ENCODE measurements around the gene ALOX15B. TPM values are rescaled to one million over a fixed set of nuclear protein-coding genes. Genes with fewer than 3 reads are reported as not detected.

The ALOX15B gene
- total and polyA plus RNA-seq, 2 of the 13 experiments (the other 11 are each of a cell fraction or from before 2014, with no cell fraction given), result not detected

DNA sequence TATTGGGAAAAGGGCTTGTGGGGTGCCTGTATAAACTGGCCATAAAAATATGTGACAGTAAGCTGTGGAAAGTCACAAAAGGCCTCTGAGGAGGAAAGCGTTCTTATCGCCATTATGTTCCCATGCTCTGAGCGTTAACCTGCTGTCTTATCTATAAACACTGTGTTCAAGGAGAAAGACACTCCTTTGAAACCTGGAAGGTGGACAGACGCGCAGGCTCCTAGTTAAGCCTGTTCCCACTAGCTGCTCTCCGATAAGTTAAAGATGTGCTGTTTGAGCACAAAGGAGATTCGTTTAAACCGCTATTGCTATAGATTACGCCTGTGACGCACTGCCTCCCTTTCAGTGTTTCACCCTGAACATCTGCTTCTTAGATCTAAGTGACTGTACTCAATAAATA lies 43.4 kb downstream of the ALOX15B start:
- ChIA-PET POLR2A (no interaction called here), CTCF (ENCODE audit: low intra/inter-chr PET ratio, low total read pairs) (interaction anchor here (1.3 kb wide), 1 partner anchor 28 kb away, joined by 4 read pairs; no protein-coding TSS in a partner anchor)
- Histone ChIP-seq H3K36me3 (replicated peaks in 1 of 2; ENCODE audit: control insufficient read depth in 1 of 2, insufficient read depth in 2 of 2, low read length in 2 of 2) (no peaks in the 10 kb centered on the region), H3K27me3 (ENCODE audit: control insufficient read depth in 1 of 2, insufficient read depth in 2 of 2, low read length in 2 of 2) (peaks cover 7 to 46% of the 10 kb centered on the region in 2 experiments; a peak in 4 of 5 replicates), H3K4me3 (replicated peaks in 1 of 3; ENCODE audit: insufficient read depth in 1 of 3, low read depth in 2 of 3, low read length in 3 of 3) (no peak overlapping the region), H3K79me2 (ENCODE audit: insufficient read depth, low read length) (no peaks in the 10 kb centered on the region), H2AFZ (ENCODE audit: low read length) (no peak overlapping the region), H3K9ac (ENCODE audit: insufficient read depth, low read depth, low read length) (no peak overlapping the region), H3K9me3 (ENCODE audit: low read length) (no peaks in the 10 kb centered on the region), H3K4me1 (ENCODE audit: insufficient read depth, low read length) (peaks cover 24% of the 10 kb centered on the region), H3K27ac (ENCODE audit: extremely low read length, insufficient read depth, low read length) (no peak overlapping the region), H3K4me2 (ENCODE audit: low read depth, low read length) (no peak overlapping the region), H4K20me1 (ENCODE audit: insufficient read depth, low read length) (no peaks in the 10 kb centered on the region)
- TF ChIP-seq PHF20 (CRISPR knock-in tag; IDR thresholded peaks at IDR 0.05), result no peak
- BruUV-seq (replicated peaks), result no TSS peak
- DNase-seq (ENCODE audit: low spot score) (no peak), ATAC-seq (no peak), FAIRE-seq (no peak)
- in situ Hi-C loops (cut with HindIII; ENCODE audit: extremely low pct_ligation_motif_present, low pct_unique_long_range_greater_than_20kb) (no loop called here), intact Hi-C loops (cut with micrococcal nuclease; ENCODE audit: unreplicated experiment) (loop anchor here (5.0 kb wide), 1 partner anchor 35 kb away; the partner anchor contains the start of gene ALOXE3)
- 87% methylated on average over 10 of the region's 10 CpGs for WGBS (ENCODE audit: low lambda C conversion rate)

DNA sequence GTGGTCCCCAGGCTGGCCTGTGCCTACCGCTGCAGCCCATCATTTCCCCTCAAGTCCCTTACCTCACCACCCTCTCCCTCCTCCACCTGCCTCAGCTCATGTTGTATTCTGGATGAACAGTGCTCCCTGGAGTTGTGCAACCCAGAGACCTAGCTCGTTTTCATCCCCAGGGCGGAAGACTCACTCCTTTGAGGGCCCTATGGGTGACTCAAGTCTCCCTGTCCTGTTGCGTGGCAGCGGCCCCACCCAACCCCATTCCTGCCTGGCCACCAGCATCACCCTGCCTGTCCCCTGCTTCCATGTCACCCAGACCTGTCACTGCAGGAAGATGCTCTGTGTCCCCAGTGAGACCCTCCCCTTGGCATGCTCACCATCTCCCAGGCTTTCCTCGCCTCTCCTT lies 45.4 kb downstream of the ALOX15B start:
- H3K9ac ChIP-seq (ENCODE audit: insufficient read depth, low read depth, low read length), result no peak overlapping the region
- POLR2A ChIA-PET, result no interaction called here
- H3K27me3 ChIP-seq (ENCODE audit: control insufficient read depth in 1 of 2, insufficient read depth in 2 of 2, low read length in 2 of 2), result peaks cover 9 to 51% of the 10 kb centered on the region in 2 experiments; a peak in 4 of 5 replicates
- H3K79me2 ChIP-seq (ENCODE audit: insufficient read depth, low read length), result no peaks in the 10 kb centered on the region
- no peak for FAIRE-seq
- peaks cover 19% of the 10 kb centered on the region for H3K4me1 ChIP-seq (ENCODE audit: insufficient read depth, low read length)
- no peaks in the 10 kb centered on the region for H3K36me3 ChIP-seq (replicated peaks in 1 of 2; ENCODE audit: control insufficient read depth in 1 of 2, insufficient read depth in 2 of 2, low read length in 2 of 2)
- no peaks in the 10 kb centered on the region for H3K9me3 ChIP-seq (ENCODE audit: low read length)
- no peak overlapping the region for H3K4me2 ChIP-seq (ENCODE audit: low read depth, low read length)
- H3K4me3 ChIP-seq (replicated peaks in 1 of 3; ENCODE audit: insufficient read depth in 1 of 3, low read depth in 2 of 3, low read length in 3 of 3), result no peak overlapping the region
- ATAC-seq, result no peak
- in situ Hi-C loops (cut with HindIII; ENCODE audit: extremely low pct_ligation_motif_present, low pct_unique_long_range_greater_than_20kb) (no loop called here), intact Hi-C loops (cut with micrococcal nuclease; ENCODE audit: unreplicated experiment) (loop anchor here (5.0 kb wide), 1 partner anchor 33 kb away; the partner anchor contains the start of gene ALOXE3)
- TF ChIP-seq MAZ (IDR thresholded peaks at IDR 0.05; ENCODE audit: borderline replicate concordance, low read depth, low read length), result no peak
- no peak for TF ChIP-seq MAZ (CRISPR knock-in tag; IDR thresholded peaks at IDR 0.05; ENCODE audit: low read depth)
- TF ChIP-seq CEBPB (IDR thresholded peaks at IDR 0.05; ENCODE audit: borderline replicate concordance, low read depth, low read length), result 0 out of 2 replicates have a peak, but pooled peaks have one; percentile 7
- peak; percentile 78; the same call in 1 of the 2 replicates for TF ChIP-seq ZNF263 (CRISPR knock-in tag; IDR thresholded peaks at IDR 0.05)
- no peak for TF ChIP-seq ZBTB7A (CRISPR knock-in tag; IDR thresholded peaks at IDR 0.05)
- 27% methylated on average over 6 of the region's 6 CpGs for WGBS (ENCODE audit: low lambda C conversion rate)
- H3K27ac ChIP-seq (ENCODE audit: extremely low read length, insufficient read depth, low read length), result no peak overlapping the region
- CTCF ChIA-PET (ENCODE audit: low intra/inter-chr PET ratio, low total read pairs), result no interaction called here
- no TSS peak for BruUV-seq (replicated peaks)
- DNase-seq (ENCODE audit: low spot score), result no peak
- H2AFZ ChIP-seq (ENCODE audit: low read length), result no peak overlapping the region
- no peaks in the 10 kb centered on the region for H4K20me1 ChIP-seq (ENCODE audit: insufficient read depth, low read length)
